GM20431 (cell line): ENCODE results near the gene LAMTOR1.
"Not testable (repeated sequence)": the region's sequence is repeated elsewhere in the genome, so short reads cannot be mapped to it uniquely, and the experiment has no call there.

ENCODE experiments used
- in situ Hi-C: fragments of 300-500 bp; cut with MseI, MboI; formaldehyde crosslinking; loops from one replicate; pipeline ENCODE4 v1.15.0; 2020; ENCODE audit warnings: low sequenced_read_pairs; ENCODE audit not compliant: unreplicated experiment

The LAMTOR1 gene

GRCh38 chr11:72102946-72103753, at the start of gene LAMTOR1:
Gene LAMTOR1 (minus strand): TSS chr11:72103297. CDS start chr11:72103224, 73 bp downstream.
- in situ Hi-C loops: no loop called here

- in situ Hi-C loops: no loop called here
Measured at GRCh38 chr11:72150882-72151281, 47.8 kb upstream of the LAMTOR1 start.

GRCh38 chr11:72146625-72147024, 43.5 kb upstream of the LAMTOR1 start:
- in situ Hi-C loops: no loop called here

GRCh38 chr11:72144807-72145565, 41.9 kb upstream of the LAMTOR1 start:
- in situ Hi-C loops: no loop called here

GRCh38 chr11:72142543-72142942, 39.4 kb upstream of the LAMTOR1 start:
- in situ Hi-C loops: not testable (repeated sequence)

GRCh38 chr11:72142086-72142485, 39.0 kb upstream of the LAMTOR1 start:
- in situ Hi-C loops: not testable (repeated sequence)

- in situ Hi-C loops: no loop called here
Measured at GRCh38 chr11:72141066-72141465, 38.0 kb upstream of the LAMTOR1 start.

GRCh38 chr11:72140661-72141060, 37.6 kb upstream of the LAMTOR1 start:
- in situ Hi-C loops: no loop called here

- in situ Hi-C loops: no loop called here
Measured at GRCh38 chr11:72139500-72139899, 36.4 kb upstream of the LAMTOR1 start.

- in situ Hi-C loops: no loop called here
Measured at GRCh38 chr11:72138821-72139390, 35.8 kb upstream of the LAMTOR1 start.

GRCh38 chr11:72136684-72137262, 33.7 kb upstream of the LAMTOR1 start:
- in situ Hi-C loops: no loop called here

- in situ Hi-C loops: no loop called here
Measured at GRCh38 chr11:72135891-72136683, 33.0 kb upstream of the LAMTOR1 start.

- in situ Hi-C loops: not testable (repeated sequence)
Measured at GRCh38 chr11:72135473-72135872, 32.4 kb upstream of the LAMTOR1 start, which contains the start of gene FOLR3. Gene FOLR3 (plus strand): TSS chr11:72135725. CDS start chr11:72135953, 228 bp downstream.

GRCh38 chr11:72132646-72133045, 29.5 kb upstream of the LAMTOR1 start:
- in situ Hi-C loops: no loop called here

GRCh38 chr11:72129381-72129780, 26.3 kb upstream of the LAMTOR1 start:
- in situ Hi-C loops: no loop called here

- in situ Hi-C loops: no loop called here
Measured at GRCh38 chr11:72127923-72128322, 24.8 kb upstream of the LAMTOR1 start.

GRCh38 chr11:72125956-72126355, 22.9 kb upstream of the LAMTOR1 start:
- in situ Hi-C loops: no loop called here

- in situ Hi-C loops: no loop called here
Measured at GRCh38 chr11:72124046-72124445, 20.9 kb upstream of the LAMTOR1 start.

- in situ Hi-C loops: no loop called here
Measured at GRCh38 chr11:72123117-72123653, 20.1 kb upstream of the LAMTOR1 start.
